Measurements from ENCODE around the gene COL1A2.

The COL1A2 gene

DNA sequence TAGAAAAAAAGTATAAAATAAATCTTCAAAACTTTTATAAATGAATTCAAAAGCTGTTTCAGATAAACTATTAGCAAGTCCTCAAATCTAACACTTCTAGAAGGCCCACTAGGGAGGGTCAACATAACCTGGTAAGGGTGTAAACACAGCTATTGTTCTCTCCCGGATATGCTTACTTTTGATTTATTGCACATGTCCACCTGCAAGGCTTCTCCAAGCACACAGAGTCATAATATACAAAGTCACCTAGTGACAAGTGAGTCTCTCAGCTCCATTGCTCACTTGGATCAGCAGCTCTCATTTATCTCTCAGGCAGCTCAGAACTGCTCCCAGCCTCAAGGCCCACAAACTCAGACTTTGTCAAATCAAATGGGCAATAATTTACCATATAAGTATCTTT, 44.0 kb upstream of the COL1A2 start:
- Histone ChIP-seq H3K9me3 (ENCODE audit: insufficient read depth, low read length, severe bottlenecking) (no peaks in the 10 kb centered on the region), H3K79me2 (ENCODE audit: insufficient read depth, low read length) (no peaks in the 10 kb centered on the region), H3K27ac (ENCODE audit: low read length) (no peak overlapping the region), H4K20me1 (ENCODE audit: insufficient read depth, low read length) (no peaks in the 10 kb centered on the region), H3K9ac (ENCODE audit: low read depth, low read length) (no peak overlapping the region), H2AFZ (ENCODE audit: low read depth, low read length) (no peak overlapping the region), H3K4me3 (ENCODE audit: low read depth in 1 of 2, low read length in 2 of 2) (no peak overlapping the region), H3K27me3 (ENCODE audit: insufficient read depth, low read length, poor library complexity) (no peaks in the 10 kb centered on the region), H3K4me1 (ENCODE audit: insufficient read depth, low read length) (no peaks in the 10 kb centered on the region), H3K36me3 (ENCODE audit: insufficient read depth, low read length) (no peaks in the 10 kb centered on the region), H3K4me2 (ENCODE audit: insufficient read depth, low read length) (no peak overlapping the region)
- TF ChIP-seq, protein P1, sequence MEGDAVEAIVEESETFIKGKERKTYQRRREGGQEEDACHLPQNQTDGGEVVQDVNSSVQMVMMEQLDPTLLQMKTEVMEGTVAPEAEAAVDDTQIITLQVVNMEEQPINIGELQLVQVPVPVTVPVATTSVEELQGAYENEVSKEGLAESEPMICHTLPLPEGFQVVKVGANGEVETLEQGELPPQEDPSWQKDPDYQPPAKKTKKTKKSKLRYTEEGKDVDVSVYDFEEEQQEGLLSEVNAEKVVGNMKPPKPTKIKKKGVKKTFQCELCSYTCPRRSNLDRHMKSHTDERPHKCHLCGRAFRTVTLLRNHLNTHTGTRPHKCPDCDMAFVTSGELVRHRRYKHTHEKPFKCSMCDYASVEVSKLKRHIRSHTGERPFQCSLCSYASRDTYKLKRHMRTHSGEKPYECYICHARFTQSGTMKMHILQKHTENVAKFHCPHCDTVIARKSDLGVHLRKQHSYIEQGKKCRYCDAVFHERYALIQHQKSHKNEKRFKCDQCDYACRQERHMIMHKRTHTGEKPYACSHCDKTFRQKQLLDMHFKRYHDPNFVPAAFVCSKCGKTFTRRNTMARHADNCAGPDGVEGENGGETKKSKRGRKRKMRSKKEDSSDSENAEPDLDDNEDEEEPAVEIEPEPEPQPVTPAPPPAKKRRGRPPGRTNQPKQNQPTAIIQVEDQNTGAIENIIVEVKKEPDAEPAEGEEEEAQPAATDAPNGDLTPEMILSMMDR (IDR thresholded peaks at IDR 0.05; ENCODE audit: borderline replicate concordance, extremely low read depth, low read length, poor library complexity, severe bottlenecking), result no peak
- TF ChIP-seq EZH2 (IDR thresholded peaks at IDR 0.05; ENCODE audit: borderline replicate concordance, low read depth, low read length, severe bottlenecking), result no peak
- ATAC-seq (ENCODE audit: insufficient read depth, low read depth) (no peak), DNase-seq (no peak)

DNA sequence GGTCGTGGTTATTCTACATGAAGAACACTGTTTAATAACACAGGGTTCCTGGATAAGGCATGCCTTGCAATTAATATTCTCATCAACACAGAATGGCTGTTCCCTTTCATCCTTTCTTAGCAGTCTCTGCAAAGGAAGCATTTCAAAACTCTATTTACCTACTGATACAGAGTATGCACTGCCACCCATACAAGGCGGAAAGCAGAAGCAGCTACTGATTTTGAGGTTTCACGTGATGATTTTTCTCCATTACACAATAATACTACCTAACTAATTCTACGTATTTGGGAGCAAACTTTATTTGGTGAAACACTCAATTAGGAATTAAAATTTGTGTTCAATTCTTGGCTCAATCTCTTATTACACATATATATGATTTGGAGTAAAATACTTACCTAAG, 43.0 kb upstream of the COL1A2 start:
- Histone ChIP-seq H2AFZ (ENCODE audit: low read depth, low read length) (no peak overlapping the region), H3K36me3 (ENCODE audit: insufficient read depth, low read length) (no peaks in the 10 kb centered on the region), H3K9ac (ENCODE audit: low read depth, low read length) (no peak overlapping the region), H3K27ac (ENCODE audit: low read length) (no peak overlapping the region), H3K4me3 (ENCODE audit: low read depth in 1 of 2, low read length in 2 of 2) (no peak overlapping the region), H3K4me2 (ENCODE audit: insufficient read depth, low read length) (no peak overlapping the region), H3K9me3 (ENCODE audit: insufficient read depth, low read length, severe bottlenecking) (no peaks in the 10 kb centered on the region), H3K4me1 (ENCODE audit: insufficient read depth, low read length) (no peaks in the 10 kb centered on the region), H3K79me2 (ENCODE audit: insufficient read depth, low read length) (no peaks in the 10 kb centered on the region), H3K27me3 (ENCODE audit: insufficient read depth, low read length, poor library complexity) (no peaks in the 10 kb centered on the region), H4K20me1 (ENCODE audit: insufficient read depth, low read length) (no peaks in the 10 kb centered on the region)
- ATAC-seq (ENCODE audit: insufficient read depth, low read depth), result no peak
- no peak for DNase-seq
- TF ChIP-seq, protein P1 (IDR thresholded peaks at IDR 0.05; ENCODE audit: borderline replicate concordance, extremely low read depth, low read length, poor library complexity, severe bottlenecking), result no peak
- no peak for TF ChIP-seq EZH2 (IDR thresholded peaks at IDR 0.05; ENCODE audit: borderline replicate concordance, low read depth, low read length, severe bottlenecking)

DNA sequence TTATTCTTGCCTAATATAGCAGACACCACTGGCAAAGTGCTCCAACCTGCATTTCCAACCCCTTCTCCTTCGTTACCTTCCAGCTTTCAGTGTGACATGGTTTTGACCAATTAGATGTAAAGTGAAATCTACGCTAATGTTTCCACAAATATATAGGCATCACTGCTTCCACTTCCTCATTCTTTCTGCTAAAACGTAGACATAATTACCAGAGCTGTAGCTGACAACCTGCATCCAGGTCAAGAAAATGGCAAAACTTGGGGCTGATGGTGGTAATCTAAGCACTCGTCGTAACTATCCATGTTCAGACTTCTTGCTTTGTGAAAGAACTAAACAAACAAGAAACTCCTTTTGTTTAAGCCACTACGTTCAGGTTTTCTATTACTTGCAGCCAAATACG, 41.8 kb upstream of the COL1A2 start:
- Histone ChIP-seq H3K27ac (ENCODE audit: low read length) (no peak overlapping the region), H3K4me2 (ENCODE audit: insufficient read depth, low read length) (no peak overlapping the region), H2AFZ (ENCODE audit: low read depth, low read length) (no peak overlapping the region), H3K4me1 (ENCODE audit: insufficient read depth, low read length) (no peaks in the 10 kb centered on the region), H4K20me1 (ENCODE audit: insufficient read depth, low read length) (no peaks in the 10 kb centered on the region), H3K36me3 (ENCODE audit: insufficient read depth, low read length) (no peaks in the 10 kb centered on the region), H3K9me3 (ENCODE audit: insufficient read depth, low read length, severe bottlenecking) (no peaks in the 10 kb centered on the region), H3K4me3 (ENCODE audit: low read depth in 1 of 2, low read length in 2 of 2) (no peak overlapping the region), H3K27me3 (ENCODE audit: insufficient read depth, low read length, poor library complexity) (no peaks in the 10 kb centered on the region), H3K79me2 (ENCODE audit: insufficient read depth, low read length) (no peaks in the 10 kb centered on the region), H3K9ac (ENCODE audit: low read depth, low read length) (no peak overlapping the region)
- TF ChIP-seq, protein P1 (IDR thresholded peaks at IDR 0.05; ENCODE audit: borderline replicate concordance, extremely low read depth, low read length, poor library complexity, severe bottlenecking), result no peak
- no peak for TF ChIP-seq EZH2 (IDR thresholded peaks at IDR 0.05; ENCODE audit: borderline replicate concordance, low read depth, low read length, severe bottlenecking)
- no peak for ATAC-seq (ENCODE audit: insufficient read depth, low read depth)
- no peak for DNase-seq

DNA sequence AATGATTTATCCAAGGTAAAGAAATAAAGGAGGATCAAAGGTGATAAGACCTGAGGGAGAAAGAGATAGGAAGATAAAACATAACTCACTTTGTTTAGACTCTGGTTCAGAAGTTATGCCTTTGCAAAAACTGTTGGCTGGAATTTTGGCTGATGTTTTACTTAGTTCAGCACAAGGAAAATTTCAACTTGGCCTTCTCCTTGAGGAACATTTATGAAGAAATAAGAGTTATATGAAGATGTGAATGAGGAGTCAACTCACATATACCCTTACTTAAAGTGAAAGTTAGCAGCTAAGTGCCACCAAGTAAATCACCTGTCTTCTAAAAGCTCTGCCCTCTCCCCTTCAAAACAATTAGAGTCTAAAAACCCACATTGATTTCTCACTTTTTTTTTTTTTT, 39.7 kb upstream of the COL1A2 start:
- no peak overlapping the region for H3K27ac ChIP-seq (ENCODE audit: low read length)
- no peaks in the 10 kb centered on the region for H3K9me3 ChIP-seq (ENCODE audit: insufficient read depth, low read length, severe bottlenecking)
- H3K4me2 ChIP-seq (ENCODE audit: insufficient read depth, low read length), result no peak overlapping the region
- H3K4me3 ChIP-seq (ENCODE audit: low read depth in 1 of 2, low read length in 2 of 2), result no peak overlapping the region
- H3K36me3 ChIP-seq (ENCODE audit: insufficient read depth, low read length), result no peaks in the 10 kb centered on the region
- H4K20me1 ChIP-seq (ENCODE audit: insufficient read depth, low read length), result no peaks in the 10 kb centered on the region
- no peaks in the 10 kb centered on the region for H3K4me1 ChIP-seq (ENCODE audit: insufficient read depth, low read length)
- H3K79me2 ChIP-seq (ENCODE audit: insufficient read depth, low read length), result no peaks in the 10 kb centered on the region
- H2AFZ ChIP-seq (ENCODE audit: low read depth, low read length), result no peak overlapping the region
- TF ChIP-seq, protein P1 (IDR thresholded peaks at IDR 0.05; ENCODE audit: borderline replicate concordance, extremely low read depth, low read length, poor library complexity, severe bottlenecking), result no peak
- no peak for TF ChIP-seq EZH2 (IDR thresholded peaks at IDR 0.05; ENCODE audit: borderline replicate concordance, low read depth, low read length, severe bottlenecking)
- H3K27me3 ChIP-seq (ENCODE audit: insufficient read depth, low read length, poor library complexity), result no peaks in the 10 kb centered on the region
- no peak overlapping the region for H3K9ac ChIP-seq (ENCODE audit: low read depth, low read length)
- DNase-seq (no peak), ATAC-seq (ENCODE audit: insufficient read depth, low read depth) (no peak)
